HG03342 (cell line): ENCODE results near the gene PCYT1A.
"Not testable (repeated sequence)": the region's sequence is repeated elsewhere in the genome, so short reads cannot be mapped to it uniquely, and the experiment has no call there.

Experiments used
- ATAC-seq: cut with Tn5 transposase; IDR thresholded peaks from one replicate; pipeline ENCODE4 v1.9.1; 2021; ENCODE audit warnings: mild to moderate bottlenecking, moderate library complexity; ENCODE audit not compliant: unreplicated experiment

Gene PCYT1A

GRCh38 chr3:196288141-196288460 is 575 bp upstream of the PCYT1A start:
- ATAC-seq: peak; percentile 11

- ATAC-seq: peak; percentile 26
Observed at GRCh38 chr3:196287090-196287439, 461 bp downstream of the PCYT1A start.

GRCh38 chr3:196284396-196284795 is 3.1 kb downstream of the PCYT1A start:
- no peak for ATAC-seq

- ATAC-seq: no peak
Observed at GRCh38 chr3:196281962-196282361, 5.6 kb downstream of the PCYT1A start.

GRCh38 chr3:196280689-196281440 is 6.7 kb downstream of the PCYT1A start:
- no peak for ATAC-seq

GRCh38 chr3:196275126-196275525 is 12.4 kb downstream of the PCYT1A start:
- peak; percentile 11 for ATAC-seq

GRCh38 chr3:196274585-196274984 is 12.9 kb downstream of the PCYT1A start:
- peak; percentile 86 for ATAC-seq

- no peak for ATAC-seq
Observed at GRCh38 chr3:196273655-196274054, 13.9 kb downstream of the PCYT1A start.

GRCh38 chr3:196272826-196273225 is 14.7 kb downstream of the PCYT1A start:
- ATAC-seq: no peak

GRCh38 chr3:196270499-196270898 is 17.0 kb downstream of the PCYT1A start:
- ATAC-seq: no peak

GRCh38 chr3:196268284-196269163 is 19.0 kb downstream of the PCYT1A start:
- ATAC-seq: no peak

- no peak for ATAC-seq
Observed at GRCh38 chr3:196263819-196264218, 23.7 kb downstream of the PCYT1A start.

- no peak for ATAC-seq
Observed at GRCh38 chr3:196260784-196261183, 26.7 kb downstream of the PCYT1A start.

GRCh38 chr3:196255776-196256175 is 31.8 kb downstream of the PCYT1A start:
- ATAC-seq: no peak

GRCh38 chr3:196254376-196255283 is 32.9 kb downstream of the PCYT1A start:
- ATAC-seq: no peak

GRCh38 chr3:196251918-196252317 is 35.6 kb downstream of the PCYT1A start:
- ATAC-seq: no peak

GRCh38 chr3:196246612-196247308 is 40.8 kb downstream of the PCYT1A start:
- no peak for ATAC-seq

- ATAC-seq: not testable (repeated sequence)
Observed at GRCh38 chr3:196244166-196244565, 43.4 kb downstream of the PCYT1A start.

GRCh38 chr3:196241704-196242103 is 45.8 kb downstream of the PCYT1A start:
- no peak for ATAC-seq

GRCh38 chr3:196240424-196240823 is 47.1 kb downstream of the PCYT1A start:
- ATAC-seq: no peak
